ENCODE results near the gene OR2T4. TPM values are rescaled to one million over a fixed set of nuclear protein-coding genes. Genes with fewer than 3 reads are reported as not detected.

The OR2T4 gene
- total RNA-seq, 2 experiments from 2014 or later: not detected

DNA sequence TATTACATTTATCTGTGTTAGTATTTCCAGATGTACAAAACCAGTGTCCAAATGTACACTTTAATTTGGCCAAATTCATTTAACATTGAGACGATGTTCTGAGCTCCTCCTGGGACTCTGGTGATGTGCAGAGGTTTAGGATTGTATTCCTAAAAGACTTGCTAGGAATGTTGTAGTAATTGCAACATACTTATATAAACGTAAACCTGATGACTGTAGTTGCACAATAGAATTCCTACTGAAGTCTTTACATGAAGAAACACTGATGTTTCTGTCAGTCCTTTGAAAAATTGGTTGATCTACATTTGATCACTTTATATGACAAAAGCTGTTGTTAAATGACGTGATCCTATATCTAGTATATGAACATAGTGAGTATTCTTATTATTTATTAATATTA is 18.0 kb upstream of the OR2T4 start:
- Histone ChIP-seq H2AFZ (ENCODE audit: low read length) (no peak overlapping the region), H3K4me1 (ENCODE audit: insufficient read depth, low read length, poor library complexity, severe bottlenecking) (no peaks in the 10 kb centered on the region), H3K9me2 (ENCODE audit: insufficient read depth, low read length) (no peaks in the 10 kb centered on the region), H3K4me3 (ENCODE audit: low read depth, low read length, poor library complexity, severe bottlenecking) (no peak overlapping the region), H3K9me3 (ENCODE audit: low read length) (no peaks in the 10 kb centered on the region), H3K36me3 (ENCODE audit: insufficient read depth, low read length) (no peaks in the 10 kb centered on the region), H3K27ac (ENCODE audit: low read depth, low read length, poor library complexity, severe bottlenecking) (no peak overlapping the region), H3K4me2 (ENCODE audit: low read length) (no peak overlapping the region), H4K20me1 (ENCODE audit: insufficient read depth, low read length) (no peaks in the 10 kb centered on the region), H3K79me2 (ENCODE audit: insufficient read depth, low read depth, low read length) (no peaks in the 10 kb centered on the region)
- ChIA-PET CTCF (ENCODE audit: unreplicated experiment) (no interaction called here), POLR2A (no interaction called here)
- TF ChIP-seq, protein P1, sequence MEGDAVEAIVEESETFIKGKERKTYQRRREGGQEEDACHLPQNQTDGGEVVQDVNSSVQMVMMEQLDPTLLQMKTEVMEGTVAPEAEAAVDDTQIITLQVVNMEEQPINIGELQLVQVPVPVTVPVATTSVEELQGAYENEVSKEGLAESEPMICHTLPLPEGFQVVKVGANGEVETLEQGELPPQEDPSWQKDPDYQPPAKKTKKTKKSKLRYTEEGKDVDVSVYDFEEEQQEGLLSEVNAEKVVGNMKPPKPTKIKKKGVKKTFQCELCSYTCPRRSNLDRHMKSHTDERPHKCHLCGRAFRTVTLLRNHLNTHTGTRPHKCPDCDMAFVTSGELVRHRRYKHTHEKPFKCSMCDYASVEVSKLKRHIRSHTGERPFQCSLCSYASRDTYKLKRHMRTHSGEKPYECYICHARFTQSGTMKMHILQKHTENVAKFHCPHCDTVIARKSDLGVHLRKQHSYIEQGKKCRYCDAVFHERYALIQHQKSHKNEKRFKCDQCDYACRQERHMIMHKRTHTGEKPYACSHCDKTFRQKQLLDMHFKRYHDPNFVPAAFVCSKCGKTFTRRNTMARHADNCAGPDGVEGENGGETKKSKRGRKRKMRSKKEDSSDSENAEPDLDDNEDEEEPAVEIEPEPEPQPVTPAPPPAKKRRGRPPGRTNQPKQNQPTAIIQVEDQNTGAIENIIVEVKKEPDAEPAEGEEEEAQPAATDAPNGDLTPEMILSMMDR (conservative IDR thresholded peaks at IDR 0.05; ENCODE audit: low read length): no peak
- TF ChIP-seq EZH2phosphoT487 (IDR thresholded peaks at IDR 0.05; ENCODE audit: borderline replicate concordance, low read depth, low read length): no peak
- intact Hi-C loops (cut with micrococcal nuclease; ENCODE audit: unreplicated experiment): no loop called here
- DNase-seq (ENCODE audit: low spot score): no peak
- no TSS peak for BruUV-seq (replicated peaks)

DNA sequence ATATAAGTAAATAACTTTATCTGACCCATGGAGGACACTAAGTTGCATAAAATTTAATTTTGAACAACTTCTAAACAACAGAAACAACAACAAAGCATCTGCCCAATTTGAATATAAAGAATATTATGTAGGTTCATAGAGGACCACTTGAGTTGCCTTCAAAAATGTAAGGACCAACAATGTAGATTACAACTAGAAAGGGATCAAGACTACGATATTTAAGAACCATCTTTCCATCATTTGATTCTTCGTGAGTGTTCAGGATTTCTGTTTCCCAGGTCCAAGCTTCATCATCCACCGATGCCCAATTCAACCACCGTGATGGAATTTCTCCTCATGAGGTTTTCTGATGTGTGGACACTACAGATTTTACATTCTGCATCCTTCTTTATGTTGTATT is 13.0 kb upstream of the OR2T4 start, which contains the start of gene OR14C36:
Gene OR14C36 (plus strand): TSS at position 301 of the 400 bp plus-strand sequence. CDS start 0 bp downstream, at position 301.
- Histone ChIP-seq H4K20me1 (ENCODE audit: insufficient read depth, low read length) (no peaks in the 10 kb centered on the region), H3K27ac (ENCODE audit: low read depth, low read length, poor library complexity, severe bottlenecking) (no peak within 1 kb of the TSS), H3K9me2 (ENCODE audit: insufficient read depth, low read length) (no peaks in the 10 kb centered on the region), H3K4me1 (ENCODE audit: insufficient read depth, low read length, poor library complexity, severe bottlenecking) (no peaks in the 10 kb centered on the region), H3K36me3 (ENCODE audit: insufficient read depth, low read length) (no peaks in the 10 kb centered on the region), H3K4me3 (ENCODE audit: low read depth, low read length, poor library complexity, severe bottlenecking) (no peak within 1 kb of the TSS), H3K9me3 (ENCODE audit: low read length) (no peaks in the 10 kb centered on the region), H3K79me2 (ENCODE audit: insufficient read depth, low read depth, low read length) (no peaks in the 10 kb centered on the region), H2AFZ (ENCODE audit: low read length) (no peak within 1 kb of the TSS), H3K4me2 (ENCODE audit: low read length) (no peak within 1 kb of the TSS)
- ChIA-PET POLR2A (no interaction called here), CTCF (ENCODE audit: unreplicated experiment) (no interaction called here)
- no peak for DNase-seq (ENCODE audit: low spot score)
- TF ChIP-seq, protein P1 (conservative IDR thresholded peaks at IDR 0.05; ENCODE audit: low read length): no peak
- TF ChIP-seq EZH2phosphoT487 (IDR thresholded peaks at IDR 0.05; ENCODE audit: borderline replicate concordance, low read depth, low read length): no peak
- intact Hi-C loops (cut with micrococcal nuclease; ENCODE audit: unreplicated experiment): no loop called here
- no TSS peak for BruUV-seq (replicated peaks)

DNA sequence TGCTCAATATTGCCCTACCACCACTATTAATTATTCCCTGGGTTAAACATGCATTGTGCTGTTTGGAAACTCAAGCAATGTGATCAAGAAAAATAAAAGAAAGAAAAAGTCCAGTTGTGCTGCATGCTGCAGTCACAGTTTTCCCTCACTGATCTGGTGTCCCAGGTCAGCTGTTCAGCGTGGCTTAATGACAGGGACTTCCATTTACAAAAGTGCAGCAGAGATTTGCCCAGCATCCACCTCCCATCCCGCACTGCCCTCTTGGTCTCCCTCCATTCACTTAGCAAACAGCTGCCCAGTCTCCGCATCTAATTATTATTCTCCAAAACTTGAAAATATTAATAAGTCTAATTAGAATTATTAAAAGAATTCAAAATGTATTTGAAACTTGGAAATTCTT is 2.0 kb upstream of the OR2T4 start:
- H3K9me3 ChIP-seq (ENCODE audit: low read length): no peaks in the 10 kb centered on the region
- H3K79me2 ChIP-seq (ENCODE audit: insufficient read depth, low read depth, low read length): no peaks in the 10 kb centered on the region
- H3K4me1 ChIP-seq (ENCODE audit: insufficient read depth, low read length, poor library complexity, severe bottlenecking): no peaks in the 10 kb centered on the region
- intact Hi-C loops (cut with micrococcal nuclease; ENCODE audit: unreplicated experiment): no loop called here
- H2AFZ ChIP-seq (ENCODE audit: low read length): no peak overlapping the region
- ChIA-PET POLR2A (no interaction called here), CTCF (ENCODE audit: unreplicated experiment) (no interaction called here)
- no peak for DNase-seq (ENCODE audit: low spot score)
- no peak overlapping the region for H3K27ac ChIP-seq (ENCODE audit: low read depth, low read length, poor library complexity, severe bottlenecking)
- H4K20me1 ChIP-seq (ENCODE audit: insufficient read depth, low read length): no peaks in the 10 kb centered on the region
- no peaks in the 10 kb centered on the region for H3K9me2 ChIP-seq (ENCODE audit: insufficient read depth, low read length)
- no peak overlapping the region for H3K4me2 ChIP-seq (ENCODE audit: low read length)
- TF ChIP-seq EZH2phosphoT487 (IDR thresholded peaks at IDR 0.05; ENCODE audit: borderline replicate concordance, low read depth, low read length): no peak
- H3K36me3 ChIP-seq (ENCODE audit: insufficient read depth, low read length): no peaks in the 10 kb centered on the region
- no TSS peak for BruUV-seq (replicated peaks)
- H3K4me3 ChIP-seq (ENCODE audit: low read depth, low read length, poor library complexity, severe bottlenecking): no peak overlapping the region

Measured in OCI-LY7 (cell line).